Esophagus mucosa (tissue), 1 donor: Measurements from ENCODE around the gene CARNS1. TPM values are rescaled to one million over a fixed set of nuclear protein-coding genes. Genes with fewer than 3 reads are reported as not detected.
A peak's percentile ranks its signal among the peaks of the same experiment; 100 is the strongest.

Experiments used
- ATAC-seq: fragments of 200-7000 bp; cut with Tn5 transposase; one replicate; pipeline ENCODE4 v1.9.1; 2020
- total RNA-seq: library from RNA; stranded (reverse); gene quantifications from one replicate; pipeline ENCODE4 v1.2.4, GENCODE V29; 2023
- donor health status: DM: yes; HTN: yes; CAD: no.

CARNS1 gene
- total RNA-seq, 1 donor from 2014 or later = 0.20 TPM

- no peak for ATAC-seq
These were observed 40.0 kb upstream of the CARNS1 start for GRCh38 chr11:67375320-67376055.

GRCh38 chr11:67376063-67376820, 39.2 kb upstream of the CARNS1 start:
- ATAC-seq = no peak

- no peak for ATAC-seq
These were observed 38.3 kb upstream of the CARNS1 start for GRCh38 chr11:67376873-67377808.

GRCh38 chr11:67378544-67378943, 36.9 kb upstream of the CARNS1 start:
- no peak for ATAC-seq

GRCh38 chr11:67379061-67380058, 36.1 kb upstream of the CARNS1 start:
- ATAC-seq = peak; percentile 79

- no peak for ATAC-seq
These were observed 34.1 kb upstream of the CARNS1 start for GRCh38 chr11:67381244-67381972.

GRCh38 chr11:67382276-67383136, 33.0 kb upstream of the CARNS1 start:
- ATAC-seq = peak; percentile 64

GRCh38 chr11:67384851-67385366, 30.6 kb upstream of the CARNS1 start:
- peak; percentile 7 for ATAC-seq

- ATAC-seq = no peak
These were observed 28.4 kb upstream of the CARNS1 start for GRCh38 chr11:67387069-67387468.

- ATAC-seq = no peak
These were observed 28.0 kb upstream of the CARNS1 start for GRCh38 chr11:67387518-67387917.

GRCh38 chr11:67389477-67389876, 26.0 kb upstream of the CARNS1 start:
- no peak for ATAC-seq

- no peak for ATAC-seq
These were observed 24.6 kb upstream of the CARNS1 start for GRCh38 chr11:67390947-67391303.

GRCh38 chr11:67391304-67392182, 23.9 kb upstream of the CARNS1 start, which contains the start of gene RAD9A:
RAD9A (plus strand) TSS chr11:67391986; CDS start chr11:67392045, 59 bp downstream.
- peak; percentile 77 for ATAC-seq

GRCh38 chr11:67392183-67392715, 23.2 kb upstream of the CARNS1 start:
- peak; percentile 2 for ATAC-seq

GRCh38 chr11:67393437-67393836, 22.0 kb upstream of the CARNS1 start:
- ATAC-seq = no peak

- ATAC-seq = no peak
These were observed 21.5 kb upstream of the CARNS1 start for GRCh38 chr11:67393990-67394389.

- ATAC-seq = no peak
These were observed 19.8 kb upstream of the CARNS1 start for GRCh38 chr11:67395555-67396258.

- ATAC-seq = no peak
These were observed 19.3 kb upstream of the CARNS1 start for GRCh38 chr11:67396259-67396581.
